GM13977 (cell line): ENCODE data around the gene TNS1.

Experiments
- DNase-seq: peaks from one replicate; pipeline ENCODE4 v3.0.0; 2012; ENCODE audit warnings: low spot score
- in situ Hi-C: fragments of 300-500 bp; cut with MboI; formaldehyde crosslinking; loops from one replicate; pipeline ENCODE4 v1.12.0; 2022; ENCODE audit warnings: low sequenced_read_pairs, low pct_unique_long_range_greater_than_20kb, mixed read lengths, inconsistent platforms; ENCODE audit not compliant: unreplicated experiment
- TF ChIP-seq, protein P1 (sequence below): IDR thresholded peaks from 2 replicates; pipeline ENCODE4 v1.5.1; 2012; ENCODE audit warnings: mild to moderate bottlenecking, control low read depth; ENCODE audit not compliant: insufficient read depth; ENCODE audit errors: extremely low read depth, missing control alignments

Gene TNS1

DNA sequence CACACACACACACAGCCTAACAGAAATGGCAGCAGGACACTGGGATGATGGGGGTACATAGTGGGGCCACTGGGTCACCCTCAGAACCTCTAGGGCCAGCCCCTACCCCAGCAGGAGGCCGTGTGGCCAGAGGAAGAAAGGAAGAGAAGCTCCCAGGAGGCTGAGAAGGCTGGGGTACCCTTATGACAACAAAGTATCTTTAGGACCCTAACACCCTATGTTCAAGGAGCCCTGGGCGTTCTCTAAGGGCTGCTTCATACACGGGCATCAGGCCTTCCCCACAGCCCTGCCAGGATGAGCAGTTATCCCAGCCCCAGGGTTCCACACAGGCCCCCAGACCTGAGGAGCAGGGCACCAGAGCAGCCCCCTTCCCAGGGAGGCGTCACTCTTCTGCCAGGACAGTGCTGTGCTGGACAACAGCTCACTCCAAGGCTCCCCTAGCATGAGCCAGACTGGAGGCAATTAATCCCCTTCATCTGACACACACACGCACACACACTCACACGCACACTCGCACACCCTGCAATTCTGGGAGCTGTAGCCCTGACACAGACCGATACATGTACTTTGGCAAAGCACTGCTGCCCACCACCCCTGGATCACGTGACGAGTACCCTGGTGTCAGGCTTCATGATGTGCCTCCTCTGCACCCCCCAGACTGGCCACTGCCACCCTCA is 163.6 kb downstream of the TNS1 start:
- DNase-seq: no peak
- in situ Hi-C loops: no loop called here
- TF ChIP-seq, protein P1, sequence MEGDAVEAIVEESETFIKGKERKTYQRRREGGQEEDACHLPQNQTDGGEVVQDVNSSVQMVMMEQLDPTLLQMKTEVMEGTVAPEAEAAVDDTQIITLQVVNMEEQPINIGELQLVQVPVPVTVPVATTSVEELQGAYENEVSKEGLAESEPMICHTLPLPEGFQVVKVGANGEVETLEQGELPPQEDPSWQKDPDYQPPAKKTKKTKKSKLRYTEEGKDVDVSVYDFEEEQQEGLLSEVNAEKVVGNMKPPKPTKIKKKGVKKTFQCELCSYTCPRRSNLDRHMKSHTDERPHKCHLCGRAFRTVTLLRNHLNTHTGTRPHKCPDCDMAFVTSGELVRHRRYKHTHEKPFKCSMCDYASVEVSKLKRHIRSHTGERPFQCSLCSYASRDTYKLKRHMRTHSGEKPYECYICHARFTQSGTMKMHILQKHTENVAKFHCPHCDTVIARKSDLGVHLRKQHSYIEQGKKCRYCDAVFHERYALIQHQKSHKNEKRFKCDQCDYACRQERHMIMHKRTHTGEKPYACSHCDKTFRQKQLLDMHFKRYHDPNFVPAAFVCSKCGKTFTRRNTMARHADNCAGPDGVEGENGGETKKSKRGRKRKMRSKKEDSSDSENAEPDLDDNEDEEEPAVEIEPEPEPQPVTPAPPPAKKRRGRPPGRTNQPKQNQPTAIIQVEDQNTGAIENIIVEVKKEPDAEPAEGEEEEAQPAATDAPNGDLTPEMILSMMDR: no peak

DNA sequence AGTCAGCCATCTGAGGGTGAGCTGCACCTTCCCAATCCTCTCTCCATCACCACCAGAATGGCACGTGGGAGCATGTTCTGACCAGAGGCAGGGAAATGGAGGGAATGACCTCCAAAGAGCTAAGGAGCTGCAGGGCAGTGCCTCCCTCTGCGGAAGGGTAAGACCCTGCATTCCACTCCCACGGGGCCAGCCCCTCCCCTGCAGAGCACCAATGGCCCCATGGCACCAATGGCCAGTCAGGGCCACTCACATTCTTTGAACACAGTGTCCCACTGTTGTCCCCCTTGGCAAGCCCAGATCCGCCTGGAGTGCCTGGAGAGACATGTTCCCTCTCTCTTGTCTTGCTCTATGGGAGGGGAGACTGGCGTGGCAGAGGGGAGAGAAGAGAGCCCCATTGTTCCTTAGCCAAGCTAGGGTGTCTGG is 164.4 kb downstream of the TNS1 start:
- in situ Hi-C loops: no loop called here

DNA sequence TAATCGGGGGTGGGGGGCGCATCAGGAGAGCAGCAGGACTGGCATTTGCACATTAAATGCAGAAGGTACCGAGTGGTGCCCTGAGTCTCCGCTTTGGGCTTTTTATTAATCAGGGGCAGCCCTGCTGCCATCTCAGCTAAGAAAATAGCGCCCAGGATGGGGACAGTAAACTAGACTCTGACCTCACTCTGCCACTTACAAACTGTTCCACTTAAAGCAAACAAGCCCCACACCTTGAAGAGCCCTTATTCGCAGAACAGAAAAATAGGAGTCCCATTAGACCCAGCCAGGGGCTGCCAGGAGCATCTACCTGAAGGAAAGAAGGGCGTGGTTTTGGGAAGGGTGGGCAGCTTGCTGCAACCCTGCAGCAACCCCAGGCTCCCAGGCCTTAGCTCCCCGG is 165.3 kb downstream of the TNS1 start:
- in situ Hi-C loops: no loop called here
- no peak for DNase-seq
- TF ChIP-seq, protein P1: no peak

More for the DNA sequence above, 164.4 kb downstream of the TNS1 start:
- TF ChIP-seq, protein P1: no peak
- DNase-seq: no peak

DNA sequence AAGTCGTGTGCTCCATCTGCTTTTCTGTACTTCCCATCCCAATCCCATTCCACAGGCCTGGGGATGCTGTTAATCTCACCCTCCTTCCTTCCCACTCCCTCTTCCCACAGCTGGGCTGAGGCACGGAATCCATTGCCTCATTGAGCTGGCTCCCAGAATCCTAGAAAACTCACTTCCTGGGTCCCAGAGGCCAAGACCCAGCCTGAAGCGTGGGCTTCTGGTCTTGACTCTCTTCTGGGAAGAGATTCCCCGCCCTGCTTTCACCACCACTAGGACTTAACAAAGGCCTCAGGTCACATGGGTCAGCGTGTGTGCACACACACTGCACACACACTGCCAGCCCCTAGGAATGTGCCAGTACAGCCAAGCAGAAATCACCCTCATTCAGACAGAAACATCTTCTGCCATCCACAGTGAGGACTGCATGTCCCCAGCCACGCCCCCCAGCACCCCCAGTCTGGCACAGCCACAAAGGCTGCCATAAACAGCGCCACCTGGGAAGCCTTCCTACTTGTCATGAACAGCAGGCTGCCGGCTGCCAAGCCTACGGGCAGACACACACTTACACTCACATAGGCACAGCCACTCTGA is 165.8 kb downstream of the TNS1 start:
- in situ Hi-C loops: no loop called here
- no peak for DNase-seq
- TF ChIP-seq, protein P1: no peak

DNA sequence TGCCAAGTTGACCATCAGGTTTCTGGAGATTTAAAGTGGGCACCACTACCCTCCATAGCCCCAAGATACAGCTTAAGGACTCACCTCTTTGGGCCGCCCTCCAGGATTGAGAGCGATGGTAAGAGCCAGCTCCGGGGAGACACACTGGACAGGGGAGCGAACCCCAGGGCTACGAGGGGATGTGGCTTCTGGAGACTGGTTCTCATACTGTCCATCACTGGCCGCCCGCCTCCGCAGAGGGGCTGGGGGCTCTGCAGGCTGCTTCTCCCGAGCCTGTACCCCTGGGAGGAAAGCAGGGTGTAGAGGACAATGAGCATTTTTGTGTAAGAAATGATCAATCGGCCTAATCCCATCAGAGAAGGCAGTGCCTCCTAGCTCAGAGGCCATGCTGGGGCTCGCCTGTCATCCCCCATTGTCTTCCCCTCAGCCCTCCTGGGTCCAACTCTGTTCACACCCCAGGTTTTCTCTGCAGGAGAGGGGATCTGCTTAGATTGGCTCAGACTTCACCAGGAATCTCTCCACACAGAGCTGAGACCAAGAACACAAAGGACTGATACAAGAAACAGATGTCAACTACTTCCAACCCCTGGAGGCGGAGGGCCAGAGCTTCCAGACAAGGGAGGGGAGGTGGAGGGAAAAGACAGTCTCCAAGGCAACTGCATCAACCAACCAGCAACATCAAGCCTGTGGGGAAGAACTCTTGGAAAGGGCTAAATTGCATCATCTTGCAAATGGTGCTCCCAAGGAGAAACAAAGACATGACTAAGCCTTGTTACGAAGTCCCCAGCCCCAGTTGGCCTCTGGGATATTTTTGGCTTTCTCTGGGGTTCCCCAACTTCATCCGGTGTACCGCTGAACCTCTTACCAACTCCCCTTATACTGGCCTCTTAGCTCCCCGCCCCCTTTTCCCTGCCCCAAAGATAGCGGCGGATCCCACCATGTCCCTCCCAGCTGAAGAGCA is 166.6 kb downstream of the TNS1 start:
- no peak for DNase-seq
- TF ChIP-seq, protein P1: no peak
- in situ Hi-C loops: no loop called here

DNA sequence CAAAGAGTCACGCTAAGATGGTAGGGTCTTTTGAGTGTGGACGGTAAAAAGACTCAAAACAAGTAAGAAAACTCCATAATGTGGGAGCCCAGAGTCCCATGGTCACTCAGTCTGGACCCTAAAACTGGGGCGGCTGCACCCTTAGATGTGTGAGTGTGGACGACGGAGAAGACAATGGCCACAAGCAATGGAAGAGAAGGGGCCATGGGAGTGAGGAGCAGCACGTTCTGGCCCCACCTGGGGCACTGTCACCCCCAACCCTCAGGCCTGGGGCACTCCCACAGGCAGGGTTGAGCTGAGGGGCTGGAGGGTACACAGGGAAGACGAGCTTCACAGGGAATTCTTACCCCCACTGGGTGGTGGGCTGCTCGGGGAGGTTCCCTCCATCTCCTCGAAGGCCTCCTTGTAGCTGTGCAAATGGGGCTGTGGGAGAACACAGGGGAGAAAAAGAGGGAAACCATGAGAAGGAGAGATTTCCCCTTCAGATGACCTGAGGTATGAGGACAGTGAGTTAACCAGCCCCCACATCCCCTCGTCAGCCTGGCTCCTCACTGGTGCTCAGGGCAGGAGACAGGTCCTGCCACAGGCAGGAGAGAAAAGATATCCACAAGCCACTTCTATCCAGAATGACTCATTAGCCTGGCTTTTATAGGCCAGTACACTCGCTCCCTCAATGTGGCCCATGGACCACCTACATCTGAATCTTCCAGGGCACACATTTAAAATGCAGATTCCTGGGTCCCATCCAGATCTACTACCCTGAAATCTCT is 167.9 kb downstream of the TNS1 start:
- in situ Hi-C loops: no loop called here
- DNase-seq: no peak
- TF ChIP-seq, protein P1: no peak
